MM.1S (cell line): ENCODE measurements around the gene ALDOB.

ENCODE experiments used
- EZH2 ChIP-seq: fragments of 300-600 bp; sonication (generic); optimal IDR thresholded peaks from 2 replicates; pipeline ENCODE3; 2017; ENCODE audit warnings: low read depth, mild to moderate bottlenecking, antibody characterized with exemption, low read length, mixed read lengths
- TF ChIP-seq, protein P1 (sequence below): fragments of 300-600 bp; sonication (generic); IDR thresholded peaks from 2 replicates; pipeline ENCODE4 v1.5.1; 2016; ENCODE audit warnings: antibody characterized with exemption, low read length, mixed read lengths

GRCh38 chr9:101481261-101481660 is 45.7 kb upstream of the ALDOB start:
- TF ChIP-seq, protein P1, sequence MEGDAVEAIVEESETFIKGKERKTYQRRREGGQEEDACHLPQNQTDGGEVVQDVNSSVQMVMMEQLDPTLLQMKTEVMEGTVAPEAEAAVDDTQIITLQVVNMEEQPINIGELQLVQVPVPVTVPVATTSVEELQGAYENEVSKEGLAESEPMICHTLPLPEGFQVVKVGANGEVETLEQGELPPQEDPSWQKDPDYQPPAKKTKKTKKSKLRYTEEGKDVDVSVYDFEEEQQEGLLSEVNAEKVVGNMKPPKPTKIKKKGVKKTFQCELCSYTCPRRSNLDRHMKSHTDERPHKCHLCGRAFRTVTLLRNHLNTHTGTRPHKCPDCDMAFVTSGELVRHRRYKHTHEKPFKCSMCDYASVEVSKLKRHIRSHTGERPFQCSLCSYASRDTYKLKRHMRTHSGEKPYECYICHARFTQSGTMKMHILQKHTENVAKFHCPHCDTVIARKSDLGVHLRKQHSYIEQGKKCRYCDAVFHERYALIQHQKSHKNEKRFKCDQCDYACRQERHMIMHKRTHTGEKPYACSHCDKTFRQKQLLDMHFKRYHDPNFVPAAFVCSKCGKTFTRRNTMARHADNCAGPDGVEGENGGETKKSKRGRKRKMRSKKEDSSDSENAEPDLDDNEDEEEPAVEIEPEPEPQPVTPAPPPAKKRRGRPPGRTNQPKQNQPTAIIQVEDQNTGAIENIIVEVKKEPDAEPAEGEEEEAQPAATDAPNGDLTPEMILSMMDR: no peak
- TF ChIP-seq EZH2: no peak
